ENCODE results near the gene DGCR6L.
"Not testable (repeated sequence)": the region's sequence is repeated elsewhere in the genome, so short reads cannot be mapped to it uniquely, and the experiment has no call there.

Gene DGCR6L

DNA sequence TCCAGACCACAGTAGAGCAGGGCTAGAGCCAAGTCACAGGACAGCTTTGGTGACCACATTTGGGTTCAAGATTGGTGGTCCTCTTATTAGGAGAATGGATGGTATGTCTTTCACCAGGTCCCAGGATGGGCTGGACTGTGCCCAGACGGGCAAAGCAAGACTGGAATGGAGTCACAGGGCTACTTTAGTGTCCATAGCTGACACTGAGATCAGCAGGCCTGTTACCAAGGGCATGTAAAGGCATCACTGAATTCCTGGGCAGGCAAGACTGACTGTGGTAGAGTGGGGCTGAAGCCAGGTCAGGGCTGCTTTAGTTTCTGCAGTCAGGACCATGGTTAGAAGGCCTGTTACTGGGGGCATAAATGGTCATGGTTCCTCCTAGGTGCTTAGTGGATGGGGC is 6.1 kb upstream of the DGCR6L start:
- DNase-seq (ENCODE audit: low read depth): not testable (repeated sequence)

DNA sequence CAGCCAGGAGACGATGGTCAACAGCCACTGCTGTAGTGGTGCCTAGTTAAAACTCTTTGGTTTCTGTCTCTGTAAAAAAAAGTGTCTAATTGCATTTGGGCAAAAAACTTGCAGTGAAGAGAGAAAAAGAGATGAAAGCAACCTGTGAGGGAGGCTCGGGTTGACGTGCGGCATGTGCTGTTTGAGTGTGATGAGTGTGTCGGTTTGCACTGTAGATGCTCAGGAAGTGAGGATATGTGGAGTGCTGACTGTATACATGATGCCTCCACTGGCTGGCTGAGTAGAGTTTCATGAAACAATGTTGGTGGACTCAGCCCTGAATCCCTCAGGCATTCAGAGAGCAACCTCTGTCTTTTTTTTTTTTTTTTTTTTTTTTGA is 4.3 kb upstream of the DGCR6L start:
- DNase-seq (ENCODE audit: low read depth): no peak

DNA sequence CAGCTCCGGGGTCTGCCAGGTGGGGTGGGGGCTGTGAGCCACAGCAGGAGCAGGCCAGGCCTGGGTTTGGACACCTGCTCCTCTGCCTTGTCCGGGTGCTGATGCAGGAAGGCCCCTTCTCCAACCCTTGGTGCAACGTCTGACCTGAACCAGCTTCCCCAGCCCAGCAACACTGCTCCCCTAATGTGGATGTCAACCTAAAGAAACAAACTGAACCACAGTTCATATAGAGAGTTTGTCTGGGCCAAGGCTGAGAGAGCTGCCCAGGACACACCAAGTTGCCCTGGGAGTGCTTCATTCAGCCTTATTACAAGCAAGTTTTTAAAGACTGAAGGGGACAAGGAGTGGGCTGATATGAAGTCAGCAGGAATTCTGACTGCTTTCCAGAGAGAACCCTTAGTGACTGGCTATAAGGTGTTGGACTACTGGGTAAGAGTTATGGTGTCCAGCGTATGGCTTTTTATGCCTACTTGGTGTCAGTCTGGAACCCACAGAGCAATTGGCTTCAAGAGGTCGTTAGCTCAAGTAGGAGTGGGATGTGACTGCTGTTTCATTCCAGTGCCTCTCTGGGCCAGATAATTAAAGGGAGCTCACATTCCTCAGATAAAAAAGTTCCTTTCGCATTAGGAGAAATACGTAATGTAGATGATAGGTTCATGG is 1.8 kb upstream of the DGCR6L start:
- DNase-seq (ENCODE audit: low read depth): not testable (repeated sequence)

DNA sequence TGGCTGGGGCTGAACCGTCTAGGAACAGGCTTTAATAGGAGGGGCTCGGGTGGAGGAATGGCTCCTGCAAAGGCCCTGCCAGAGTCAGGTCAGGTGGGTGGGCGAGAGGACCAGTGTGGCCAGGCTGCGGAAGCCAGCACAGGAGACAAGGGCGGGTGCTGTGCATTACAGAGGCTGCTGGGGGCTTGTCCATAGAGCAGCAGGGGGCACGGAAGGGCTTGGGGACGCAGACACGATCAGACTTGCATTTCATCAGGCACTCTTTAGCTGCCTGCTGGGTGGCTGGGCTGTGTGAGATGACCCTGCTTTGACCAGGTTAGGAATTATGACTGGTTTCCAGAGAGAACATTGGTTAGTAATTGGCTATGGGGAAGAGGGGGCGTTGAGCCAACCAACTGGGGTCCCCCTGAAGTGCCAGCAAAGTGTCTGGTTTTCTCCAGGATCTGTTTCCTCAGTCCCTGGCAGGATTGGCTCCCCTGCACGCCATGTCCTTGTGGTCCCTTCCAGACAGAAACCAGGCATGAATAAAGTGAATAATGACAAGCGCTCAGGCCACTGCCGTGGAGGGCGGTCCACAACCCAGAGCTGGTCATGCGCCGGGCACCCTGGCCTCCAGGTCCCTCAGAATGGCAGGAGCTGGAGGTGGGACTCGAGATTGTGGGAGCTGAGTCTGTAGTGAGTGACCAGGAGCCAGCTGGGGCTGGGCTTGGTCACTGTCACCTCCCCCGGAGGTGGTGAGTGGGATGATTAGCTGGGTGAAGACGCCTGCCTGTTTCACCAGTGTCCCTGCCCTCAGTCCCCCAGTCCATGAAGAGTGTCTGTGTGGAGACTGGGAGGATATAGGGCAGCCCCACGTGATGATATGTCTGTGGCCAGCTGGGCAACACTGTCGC is 1.0 kb upstream of the DGCR6L start:
- not testable (repeated sequence) for DNase-seq (ENCODE audit: low read depth)

DNA sequence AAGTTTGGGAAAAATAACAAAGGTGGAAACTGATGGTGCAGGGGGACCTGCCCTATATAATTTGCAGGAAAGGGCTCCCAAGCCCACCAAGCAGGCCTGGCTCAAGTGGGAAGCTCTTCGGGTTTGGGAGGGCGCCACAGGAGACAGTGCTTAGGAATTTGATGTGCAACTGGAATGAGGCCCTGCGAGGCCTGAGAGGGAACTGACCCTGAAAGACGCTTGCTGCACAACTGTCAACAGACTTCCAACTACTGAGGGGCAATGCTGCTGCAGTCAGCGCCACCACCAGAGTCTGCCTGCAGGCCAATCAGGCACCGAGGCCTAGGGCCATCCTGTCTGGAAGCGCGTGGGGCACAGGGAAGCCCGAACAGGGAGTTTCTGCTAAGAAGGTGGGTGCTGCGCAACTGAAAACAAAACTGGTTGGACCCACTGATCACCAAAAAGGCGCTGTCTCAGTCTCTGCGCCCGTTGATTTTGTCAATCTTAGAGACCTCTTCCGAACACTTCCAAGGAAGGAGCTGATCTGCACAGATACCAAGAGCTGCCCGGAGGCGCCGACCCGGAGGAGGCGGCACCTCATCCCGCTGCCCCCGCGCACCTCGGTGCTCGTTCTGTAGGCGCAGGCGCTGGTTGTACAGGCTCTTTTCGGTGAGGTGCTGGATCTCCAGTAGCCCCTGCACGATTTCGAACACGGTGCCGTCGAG is 667 bp downstream of the DGCR6L start:
- DNase-seq (ENCODE audit: low read depth): no peak

DNA sequence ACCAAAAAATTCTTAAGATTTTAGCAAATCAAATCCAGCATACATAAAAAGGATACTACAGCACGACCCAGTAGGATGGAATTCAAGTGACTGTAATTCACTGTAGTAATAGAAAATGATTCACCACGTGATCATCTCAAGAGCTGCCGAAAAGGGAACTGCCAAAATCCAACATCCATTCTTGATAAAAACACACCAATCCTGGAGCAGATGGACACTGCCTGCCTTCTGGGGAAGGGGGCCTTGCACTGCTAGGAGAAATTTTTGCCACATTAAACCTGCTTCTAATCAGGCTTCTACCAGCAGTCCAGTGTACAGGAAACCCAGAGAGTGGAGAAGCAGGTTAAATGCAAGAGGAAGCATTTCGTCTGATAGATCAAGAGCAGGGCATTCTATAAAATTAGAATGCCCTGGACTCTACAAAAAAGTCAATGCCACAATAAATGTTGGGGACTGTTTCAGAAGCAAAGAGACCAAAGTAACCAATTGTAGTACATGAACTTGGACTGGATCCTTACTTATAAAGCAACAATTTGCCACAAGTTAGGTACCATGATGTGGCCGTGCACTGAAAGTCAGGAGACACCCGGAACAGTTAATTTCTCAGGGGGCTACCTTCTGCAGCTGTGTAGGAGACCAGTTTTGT is 1.7 kb downstream of the DGCR6L start:
- not testable (repeated sequence) for DNase-seq (ENCODE audit: low read depth)

DNA sequence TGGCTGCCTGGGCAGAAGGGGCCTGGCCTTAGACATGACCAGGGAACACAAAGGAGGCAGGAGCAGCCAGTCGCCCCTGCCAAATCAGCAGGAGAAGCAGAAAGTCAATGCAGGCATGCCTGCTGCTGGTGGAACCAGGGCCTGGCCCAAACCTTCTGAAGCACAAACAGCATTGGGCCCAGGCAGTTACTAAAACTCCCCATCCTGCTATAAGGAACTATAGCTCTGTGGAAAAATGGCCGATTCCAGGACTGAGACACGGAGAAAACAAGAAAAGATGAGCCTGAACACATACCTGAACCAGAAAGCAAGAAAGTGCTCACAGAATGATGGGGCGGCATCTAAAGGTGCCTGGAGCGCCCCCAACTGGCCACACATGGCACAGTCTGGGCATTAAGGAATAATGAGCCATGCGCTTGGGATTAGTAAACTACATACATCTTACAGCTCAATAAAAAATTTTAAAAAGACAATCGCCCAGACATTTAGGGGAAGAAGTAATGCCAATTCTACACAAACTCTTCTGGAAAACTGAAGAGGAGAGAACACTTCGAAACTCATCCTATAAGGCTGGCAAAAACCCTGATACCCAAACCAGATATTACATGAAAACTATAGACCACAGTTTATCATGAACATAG is 2.3 kb downstream of the DGCR6L start:
- DNase-seq (ENCODE audit: low read depth): not testable (repeated sequence)

DNA sequence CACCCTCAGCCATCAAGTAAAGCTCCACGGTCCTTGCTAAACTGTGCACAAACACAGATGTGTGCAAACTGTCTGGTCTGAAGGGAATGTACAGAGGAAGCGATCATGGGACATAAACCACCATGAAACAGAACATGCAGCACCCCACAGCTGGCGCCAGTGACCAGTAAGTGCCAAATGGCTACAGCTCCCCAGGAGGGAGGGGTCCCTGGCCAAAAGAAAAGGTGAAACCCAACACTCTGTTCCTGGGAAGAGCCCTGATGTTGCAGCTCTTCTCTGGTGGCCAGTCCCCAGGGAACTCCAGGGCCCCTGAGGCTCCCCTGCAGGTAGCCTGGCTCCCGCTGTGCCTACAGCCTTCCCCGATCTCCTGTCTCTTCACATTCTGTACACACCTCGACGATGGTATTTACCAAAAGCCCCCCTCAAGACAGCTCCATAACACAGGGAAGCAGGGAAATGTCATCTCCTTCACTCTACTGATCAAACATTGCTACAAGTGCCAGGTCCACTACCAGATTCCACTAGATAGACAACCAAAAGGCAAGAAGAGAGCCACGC is 2.9 kb downstream of the DGCR6L start:
- DNase-seq (ENCODE audit: low read depth): no peak

DNA sequence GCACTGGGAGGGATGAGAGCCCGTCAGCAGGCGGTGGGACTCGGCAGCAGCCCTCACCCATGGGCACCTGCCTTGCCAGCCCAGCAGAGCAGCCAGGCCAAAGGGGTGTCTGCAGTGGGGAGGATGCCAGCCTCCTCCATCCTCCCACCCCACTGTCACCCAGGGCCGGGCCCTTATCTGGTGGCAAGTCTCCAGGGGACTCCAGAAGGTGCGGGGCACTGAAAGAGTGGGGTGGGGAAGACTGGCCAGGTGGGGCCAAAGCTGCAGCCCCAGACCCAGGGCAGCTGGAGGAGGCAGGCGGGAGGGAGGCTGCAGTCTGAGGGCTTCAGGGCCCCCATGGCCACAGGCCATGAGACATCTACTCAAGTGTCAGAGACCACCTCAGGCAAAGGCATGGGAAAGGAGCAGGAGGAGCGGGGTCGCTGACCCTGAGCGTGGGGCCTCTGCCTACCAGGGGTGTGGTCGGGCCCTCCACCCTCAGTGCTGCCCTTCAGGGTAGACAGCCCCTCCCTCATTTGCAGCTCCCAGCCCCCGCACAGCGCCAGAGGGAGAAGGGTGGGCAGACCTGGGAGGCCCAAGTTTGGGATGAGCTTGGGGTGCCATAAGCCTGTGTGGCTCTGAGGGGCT is 3.5 kb downstream of the DGCR6L start:
- DNase-seq (ENCODE audit: low read depth): no peak

DNA sequence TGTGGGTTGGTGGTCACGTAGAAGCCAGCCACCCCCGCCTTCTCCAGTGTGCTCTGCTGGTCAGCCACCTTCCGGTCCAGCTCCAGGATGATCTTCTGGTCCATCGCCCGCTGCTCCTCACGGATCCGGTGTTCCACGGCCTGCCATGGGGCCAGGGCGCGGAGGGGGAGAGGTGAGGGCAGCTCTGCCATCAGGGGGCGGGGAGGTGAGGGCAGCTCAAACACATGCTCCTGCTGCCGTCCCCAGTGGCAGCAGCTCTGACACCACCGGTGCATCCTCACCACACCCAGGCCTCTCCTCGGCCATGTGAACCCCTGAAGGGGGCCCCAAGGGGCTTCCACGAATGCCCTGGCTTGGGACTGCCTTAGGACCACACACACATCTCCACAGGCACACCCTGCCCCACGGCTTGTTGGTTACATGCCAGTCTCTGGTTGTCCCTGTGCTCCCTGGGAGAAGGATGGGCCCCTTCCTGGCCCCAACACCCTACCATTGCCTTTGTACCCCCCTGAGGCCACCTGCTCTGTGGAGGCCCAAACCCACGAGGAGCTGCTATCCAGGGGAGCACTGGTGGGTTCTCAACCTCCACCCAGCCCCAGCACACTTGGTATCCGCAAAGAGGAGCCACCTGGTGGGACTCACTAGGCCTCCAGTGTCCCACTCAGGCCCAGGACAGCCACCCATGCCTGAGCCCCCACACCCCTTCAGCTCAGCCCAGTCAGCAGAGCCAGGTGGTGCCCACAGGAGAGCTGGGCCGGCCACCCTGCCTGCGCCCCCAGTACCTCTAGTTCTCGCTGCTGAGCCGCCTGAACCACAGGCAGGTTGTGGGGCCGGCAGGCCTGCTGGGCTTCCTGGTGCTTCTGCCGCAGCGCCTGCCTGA is 4.3 kb downstream of the DGCR6L start:
- DNase-seq (ENCODE audit: low read depth): no peak

DNA sequence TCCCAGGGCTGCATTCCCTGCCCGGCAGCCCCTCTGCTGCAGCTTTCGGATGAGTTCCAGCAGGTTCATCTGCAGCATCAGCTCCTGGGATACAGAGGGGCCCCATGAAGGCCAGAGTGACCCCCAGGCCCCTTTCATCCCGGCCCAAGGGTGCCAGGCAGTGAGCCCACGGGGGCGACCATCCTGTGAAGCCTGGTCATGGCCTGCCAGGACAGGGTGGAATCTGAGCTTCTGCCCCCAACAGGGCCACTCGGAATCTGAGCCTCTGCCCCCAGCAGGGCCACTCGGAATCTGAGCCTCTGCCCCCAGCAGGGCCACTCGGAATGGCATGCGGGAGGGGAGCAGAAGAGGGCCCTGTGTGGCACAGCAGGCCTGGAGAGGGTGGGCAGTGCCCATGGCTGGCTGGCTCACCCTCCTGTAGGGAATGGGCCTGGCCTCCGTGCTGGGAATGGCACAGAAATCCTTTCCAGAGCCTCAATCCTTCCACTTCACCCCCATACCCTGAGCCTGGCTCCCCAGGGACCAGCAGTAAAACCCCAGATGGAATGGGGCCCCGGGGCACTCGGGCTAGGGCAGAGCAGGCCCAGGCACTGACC is 5.0 kb downstream of the DGCR6L start:
- DNase-seq (ENCODE audit: low read depth): not testable (repeated sequence)

DNA sequence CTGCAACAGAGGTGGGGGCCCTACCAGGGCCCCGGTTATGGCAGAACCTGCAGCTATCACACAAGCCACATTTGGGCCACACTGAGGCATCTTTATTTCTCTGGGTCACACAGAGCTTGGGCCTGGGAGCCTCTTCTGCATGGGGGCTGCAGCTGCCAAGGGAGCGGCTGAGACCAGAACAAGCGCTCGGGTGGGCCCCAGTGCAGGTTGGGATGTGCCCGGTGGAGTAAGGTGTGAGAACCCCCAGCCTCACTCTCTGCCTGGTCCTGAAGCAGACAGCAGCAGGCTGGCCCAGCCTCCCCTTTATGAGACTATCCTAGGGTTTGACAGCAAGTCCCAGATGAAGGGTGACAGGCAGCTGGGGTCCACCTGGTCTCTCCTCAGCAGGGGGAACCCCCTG is 5.7 kb downstream of the DGCR6L start:
- DNase-seq (ENCODE audit: low read depth): not testable (repeated sequence)

DNA sequence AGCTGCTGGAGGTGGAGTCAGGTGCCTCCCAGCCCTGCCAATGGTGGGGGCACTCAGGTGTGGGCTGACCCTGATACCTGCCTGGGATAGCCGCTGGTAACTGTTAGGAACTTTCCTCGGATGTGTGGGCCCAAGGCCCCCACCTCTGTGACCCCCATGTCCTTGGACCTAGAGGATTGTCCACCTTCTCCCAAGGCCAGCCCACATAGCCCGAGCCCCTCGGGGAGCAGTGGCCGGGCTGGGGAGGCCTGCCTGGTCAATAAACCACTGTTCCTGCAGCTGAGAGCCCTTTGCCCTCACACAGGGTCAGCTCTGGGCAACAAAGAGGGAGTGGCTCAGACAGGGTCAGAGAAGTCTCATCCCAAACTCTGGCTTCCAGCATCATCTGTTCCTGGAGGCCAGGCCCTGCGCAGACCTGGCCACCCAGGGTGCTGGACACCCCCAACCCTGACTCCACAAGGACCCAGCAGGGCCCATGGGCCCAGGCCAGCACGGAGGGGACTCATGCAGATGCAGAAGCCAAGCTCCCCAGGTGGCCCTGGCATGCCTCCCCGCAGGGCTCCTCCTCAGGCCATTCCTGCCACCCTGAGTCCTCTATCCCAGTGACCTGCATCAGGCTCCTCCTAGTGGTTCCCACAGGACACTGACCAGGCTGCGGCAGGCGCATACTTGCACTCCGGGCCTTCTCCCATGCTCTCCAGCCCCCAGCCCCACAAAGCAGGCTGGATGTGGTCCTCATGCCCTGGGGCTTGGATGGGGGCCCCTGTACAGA is 6.4 kb downstream of the DGCR6L start:
- DNase-seq (ENCODE audit: low read depth): not testable (repeated sequence)

DNA sequence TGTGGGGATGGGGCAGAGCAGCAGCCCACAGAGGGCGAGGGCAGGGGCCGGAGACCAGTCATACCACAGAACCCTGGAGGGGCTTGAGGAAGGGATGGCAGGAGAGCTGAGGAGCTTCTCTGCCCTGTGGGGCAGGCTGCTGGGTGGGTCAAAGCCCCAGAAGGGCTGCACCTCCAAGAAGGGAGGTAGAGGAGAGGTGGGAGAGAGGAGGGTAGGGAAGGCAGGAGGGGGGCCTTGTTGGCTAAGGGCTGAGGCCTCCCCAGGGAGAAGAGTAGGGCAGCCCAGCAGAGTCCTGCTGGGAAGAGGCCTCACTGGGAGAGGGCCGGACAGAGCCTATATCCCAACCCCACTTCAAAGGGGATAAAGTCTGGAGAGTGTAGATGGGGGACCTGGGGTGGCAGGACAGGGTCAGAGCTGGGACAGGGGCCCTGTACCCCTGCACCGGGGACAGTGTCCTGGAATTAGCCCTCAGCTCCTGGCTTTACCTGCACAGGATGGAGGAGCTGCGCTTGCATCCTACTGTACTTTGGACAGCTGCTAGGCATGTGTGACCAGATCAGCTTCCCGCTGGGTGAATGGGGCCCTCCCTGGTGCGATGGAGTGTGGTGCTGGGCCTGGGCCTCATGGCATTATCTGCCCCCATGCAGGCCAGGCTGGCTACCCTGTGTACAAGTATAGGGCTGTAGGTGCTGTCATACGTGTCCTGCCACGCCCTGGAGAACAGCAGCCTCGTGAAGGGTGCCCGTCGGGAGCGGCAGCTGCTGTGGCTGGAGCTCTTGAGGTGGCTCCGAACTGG is 7.3 kb downstream of the DGCR6L start:
- no peak for DNase-seq (ENCODE audit: low read depth)

DNA sequence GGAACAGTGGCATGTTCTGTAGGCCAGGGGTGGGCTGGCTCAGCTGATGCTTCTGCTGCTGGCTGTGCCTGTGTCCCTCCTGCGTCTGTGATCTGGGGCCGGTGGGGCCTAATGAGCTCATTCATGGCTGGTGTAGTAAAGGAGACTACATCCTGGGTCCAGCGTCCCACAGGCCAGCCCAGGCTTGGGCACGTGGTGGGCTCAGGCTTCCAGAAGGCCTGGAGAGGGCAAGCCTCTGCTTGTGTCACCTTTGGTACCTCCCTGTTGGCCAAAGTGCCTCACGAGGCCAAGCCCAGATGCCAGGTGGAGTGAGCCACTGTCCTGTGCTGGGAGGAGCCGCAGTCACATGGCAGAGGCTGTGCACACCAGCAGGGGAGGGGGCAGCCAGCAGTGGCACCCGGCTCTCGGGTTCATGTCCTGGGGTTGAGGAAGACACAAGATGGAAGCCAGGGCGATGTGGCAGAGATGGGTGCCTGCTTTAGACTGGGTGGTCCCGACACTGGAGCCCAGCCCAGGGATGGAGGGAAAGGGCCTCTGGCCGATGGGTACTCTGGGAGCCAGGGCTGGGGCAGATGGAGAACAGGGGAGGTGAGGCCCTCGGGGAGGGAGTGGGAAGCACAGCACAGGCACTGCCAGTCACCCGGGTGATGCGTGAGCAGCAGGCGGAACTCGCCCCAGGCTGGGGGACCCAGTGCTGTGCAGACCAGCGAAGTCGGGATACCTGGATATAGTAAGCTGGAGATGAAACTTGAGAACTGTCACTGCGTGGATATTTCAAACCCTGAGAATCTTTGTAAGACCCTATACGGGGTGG is 8.4 kb downstream of the DGCR6L start:
- DNase-seq (ENCODE audit: low read depth): not testable (repeated sequence)

DNA sequence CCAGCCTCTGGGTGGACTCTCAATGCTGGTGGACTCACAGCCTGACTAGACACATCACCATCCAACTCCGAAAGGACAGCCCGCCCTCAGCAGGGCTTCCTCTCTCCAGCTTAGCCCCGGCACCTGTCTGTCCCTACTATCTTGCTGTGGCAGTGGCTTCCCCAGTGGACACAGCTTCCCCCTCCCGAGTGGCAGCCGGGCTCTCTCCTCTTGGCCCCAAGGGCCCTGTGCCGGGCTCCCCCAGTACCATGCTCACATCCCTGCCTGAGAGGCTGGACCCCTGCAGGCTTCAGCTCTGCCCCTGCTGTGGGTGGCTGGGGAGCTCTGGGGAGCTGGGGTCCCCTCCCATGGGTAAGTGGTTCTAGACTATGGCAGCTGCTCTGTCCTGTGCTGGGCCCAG is 9.1 kb downstream of the DGCR6L start:
- not testable (repeated sequence) for DNase-seq (ENCODE audit: low read depth)

DNA sequence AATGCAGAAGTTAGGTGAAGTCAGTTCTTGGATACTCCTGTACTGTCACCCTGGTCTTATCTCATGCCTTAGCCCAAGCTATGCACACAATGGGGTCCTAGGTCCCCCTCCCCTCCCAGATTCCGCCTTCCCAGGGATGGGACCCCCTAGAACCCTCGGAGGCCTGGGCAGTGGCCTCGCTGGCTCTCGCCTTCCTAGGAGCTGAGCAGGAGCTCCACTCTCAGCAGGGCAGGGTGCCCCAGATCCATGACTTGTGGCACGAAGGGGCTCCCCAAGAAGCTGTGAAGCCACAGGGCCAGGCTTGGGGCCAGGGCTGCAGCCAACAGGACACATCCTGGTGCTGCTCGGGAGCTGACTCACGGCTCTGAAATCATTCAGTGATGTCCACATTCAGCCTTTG is 9.7 kb downstream of the DGCR6L start:
- not testable (repeated sequence) for DNase-seq (ENCODE audit: low read depth)

Data from amniotic epithelial cell (primary cell).